HG03135 (cell line): ENCODE data around the gene SH3GL1.
"Not testable (repeated sequence)": the region's sequence is repeated elsewhere in the genome, so short reads cannot be mapped to it uniquely, and the experiment has no call there.

Source experiments
- ATAC-seq: cut with Tn5 transposase; IDR thresholded peaks from one replicate; pipeline ENCODE4 v1.9.1; 2021; ENCODE audit warnings: mild to moderate bottlenecking, moderate library complexity; ENCODE audit not compliant: unreplicated experiment

The SH3GL1 gene

DNA sequence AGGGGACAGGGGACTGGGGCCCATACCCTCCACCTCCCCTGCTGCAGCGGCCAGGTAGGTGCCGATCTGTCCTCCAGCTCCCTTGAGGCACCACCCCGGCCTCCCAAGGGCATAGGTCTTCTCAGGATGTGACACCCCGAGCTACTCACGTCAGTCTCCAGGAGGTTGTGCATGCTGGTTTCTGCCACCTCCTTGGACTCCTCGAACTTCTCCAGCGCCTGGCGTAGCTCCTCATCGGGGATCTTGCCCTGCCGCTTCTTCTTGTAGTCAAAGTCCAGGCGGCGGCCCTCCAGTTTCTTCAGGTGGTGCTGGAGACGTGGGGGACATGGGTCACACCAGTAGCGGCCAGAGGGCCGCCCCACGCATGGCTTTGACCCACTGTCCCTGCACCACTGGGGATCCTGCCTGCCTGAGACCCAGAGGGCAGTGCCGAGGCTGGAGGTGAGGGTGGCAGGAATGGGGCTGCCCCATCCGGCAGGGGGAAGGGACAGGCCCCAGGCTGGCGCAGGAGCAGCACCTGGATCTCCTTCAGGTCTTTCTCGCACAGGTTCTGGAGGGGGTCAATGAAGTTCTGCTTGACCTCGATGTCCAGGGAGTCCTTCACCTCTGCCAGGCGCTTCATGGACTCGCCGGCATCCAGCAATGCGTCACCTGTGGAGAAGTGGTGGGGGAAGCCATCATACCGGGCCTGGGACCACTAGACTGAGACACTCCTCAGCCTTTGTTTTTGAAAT is 36.6 kb downstream of the SH3GL1 start:
- ATAC-seq = no peak

DNA sequence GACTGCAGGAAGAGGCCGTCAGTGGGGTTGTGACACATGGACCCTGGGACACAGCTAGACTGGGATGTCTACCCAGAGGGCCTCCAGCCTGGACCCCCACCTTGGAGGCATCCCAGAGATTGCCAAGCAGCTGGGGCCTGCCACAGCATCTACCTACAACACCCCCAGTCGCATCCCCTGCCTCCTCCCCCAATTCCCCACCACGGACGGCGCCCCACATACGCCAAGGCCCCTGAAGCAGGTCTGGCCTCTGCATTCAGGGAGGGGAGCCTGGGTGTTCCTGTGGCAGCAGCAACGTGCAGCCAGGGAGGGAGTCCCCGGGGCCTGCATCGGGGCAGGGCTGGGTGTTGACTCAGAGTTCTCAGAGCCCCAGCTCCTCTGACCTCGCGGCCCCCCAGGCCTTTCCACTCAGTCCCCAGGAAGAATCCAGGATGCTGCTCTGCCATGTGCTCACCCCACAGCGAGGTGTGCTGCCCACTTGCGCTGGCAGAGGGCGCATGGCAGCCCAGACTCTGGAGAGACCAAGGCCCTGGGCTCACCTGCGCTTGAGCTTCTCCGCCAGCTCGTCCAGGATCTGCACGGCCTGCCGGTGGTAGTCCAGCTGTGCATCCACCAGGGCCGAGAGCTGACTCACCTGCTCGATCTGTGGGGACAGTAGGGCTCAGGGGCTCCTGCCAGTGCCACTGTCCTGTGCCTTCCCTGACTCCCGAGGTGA is 37.4 kb downstream of the SH3GL1 start:
- no peak for ATAC-seq

DNA sequence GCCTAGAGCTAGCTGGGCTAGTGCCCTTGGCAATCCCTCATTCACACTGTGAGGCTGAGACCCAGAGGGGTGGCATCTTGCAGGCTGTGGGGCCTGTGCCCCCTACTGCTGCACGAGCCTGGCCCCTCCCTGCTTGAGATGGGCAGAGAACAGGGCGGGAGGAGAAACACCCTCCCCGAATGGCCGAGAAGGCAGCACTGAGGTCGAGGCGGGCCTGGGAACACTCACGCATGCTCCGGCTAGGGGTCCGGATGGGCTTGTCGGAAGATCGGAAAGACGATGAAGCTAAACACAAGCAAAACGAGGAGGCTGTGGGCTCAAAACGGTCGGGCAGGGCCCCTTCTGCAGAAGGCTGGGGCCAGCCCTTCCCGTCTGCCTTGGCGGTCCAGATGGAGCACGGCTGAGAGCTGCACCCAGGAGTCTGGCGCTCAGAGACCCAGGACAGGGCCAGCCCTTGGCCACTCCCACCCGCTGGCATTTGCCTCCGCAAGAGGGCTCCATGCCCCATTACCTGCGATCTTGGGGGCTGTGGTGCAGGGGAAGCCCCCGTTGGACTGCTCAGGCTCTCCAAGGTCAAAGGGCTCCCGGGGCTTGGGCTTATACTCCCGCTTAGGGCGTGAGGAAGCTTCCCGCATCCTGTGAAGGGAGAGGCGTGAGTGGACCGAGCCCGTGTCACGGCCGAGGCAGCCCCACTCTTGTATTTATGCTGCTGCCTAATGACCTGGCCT is 38.1 kb downstream of the SH3GL1 start:
- ATAC-seq = no peak

DNA sequence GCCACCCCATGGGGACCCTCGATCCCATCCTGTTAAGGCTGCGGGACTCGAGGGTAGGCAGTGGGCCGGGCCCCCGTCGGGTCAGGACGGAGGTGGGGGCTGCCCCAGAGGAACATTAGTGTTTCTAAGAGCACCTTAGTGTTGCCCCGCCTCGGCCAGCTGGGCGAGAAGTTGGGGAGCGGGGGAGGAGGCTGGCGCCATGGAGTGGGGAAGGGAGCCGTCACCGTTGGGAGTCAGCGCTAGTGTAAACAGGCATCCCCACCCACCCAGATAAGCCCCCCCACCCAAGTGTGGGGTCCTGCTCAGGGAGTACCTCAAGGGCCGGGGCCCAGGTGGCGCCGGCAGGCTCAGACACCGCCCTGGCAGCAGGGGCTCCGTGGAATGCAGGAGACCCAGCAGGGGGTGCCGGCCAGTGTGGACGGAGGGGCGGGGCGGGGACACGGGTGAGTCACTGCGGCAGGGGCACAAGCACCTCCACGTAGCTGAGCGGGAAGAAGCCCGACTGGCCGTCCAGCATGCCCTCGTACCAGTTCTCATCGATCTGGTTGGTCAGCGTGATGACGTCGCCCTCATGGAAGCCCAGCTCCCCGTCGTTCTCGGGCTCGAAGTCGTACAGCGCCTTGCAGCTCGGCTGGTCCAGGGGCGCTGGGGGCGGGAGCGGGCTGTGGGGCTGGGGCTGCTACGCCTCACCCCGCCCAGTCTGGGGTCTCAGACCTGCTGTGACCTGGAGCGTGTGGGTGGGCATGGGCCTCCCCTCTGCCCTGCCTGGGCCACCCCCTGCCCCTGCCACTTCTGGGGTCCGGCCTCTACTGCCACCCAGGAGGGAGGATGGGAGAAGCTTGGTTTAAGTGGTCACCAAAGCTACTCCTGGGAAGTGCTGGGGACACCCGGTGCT is 38.9 kb downstream of the SH3GL1 start:
- ATAC-seq = no peak

DNA sequence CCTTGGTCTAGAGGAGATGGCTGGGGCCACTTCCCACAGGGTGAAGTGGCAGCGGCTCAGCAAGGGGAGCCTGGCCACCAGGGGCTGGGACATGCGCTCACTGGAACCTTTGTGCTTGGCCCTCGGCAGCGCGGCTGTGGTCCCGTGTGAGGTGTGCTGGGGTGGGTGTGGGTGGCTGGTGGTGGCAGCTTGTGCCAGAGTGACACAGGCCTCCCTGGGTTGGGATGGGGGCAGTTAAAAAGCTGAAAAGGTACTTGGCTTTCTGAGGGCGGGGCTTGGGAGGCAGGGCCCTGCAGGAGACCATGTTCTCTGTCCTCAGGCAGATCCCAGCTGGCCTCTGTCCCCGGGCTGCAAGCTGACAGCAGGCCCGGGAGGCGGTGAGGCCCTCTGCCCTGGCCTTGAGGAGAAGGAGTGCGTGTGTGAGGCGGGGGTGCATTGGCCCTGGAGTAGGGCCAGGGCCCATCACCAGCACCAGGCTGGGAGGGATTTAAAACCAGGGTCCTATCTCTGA is 39.7 kb downstream of the SH3GL1 start:
- ATAC-seq = no peak

DNA sequence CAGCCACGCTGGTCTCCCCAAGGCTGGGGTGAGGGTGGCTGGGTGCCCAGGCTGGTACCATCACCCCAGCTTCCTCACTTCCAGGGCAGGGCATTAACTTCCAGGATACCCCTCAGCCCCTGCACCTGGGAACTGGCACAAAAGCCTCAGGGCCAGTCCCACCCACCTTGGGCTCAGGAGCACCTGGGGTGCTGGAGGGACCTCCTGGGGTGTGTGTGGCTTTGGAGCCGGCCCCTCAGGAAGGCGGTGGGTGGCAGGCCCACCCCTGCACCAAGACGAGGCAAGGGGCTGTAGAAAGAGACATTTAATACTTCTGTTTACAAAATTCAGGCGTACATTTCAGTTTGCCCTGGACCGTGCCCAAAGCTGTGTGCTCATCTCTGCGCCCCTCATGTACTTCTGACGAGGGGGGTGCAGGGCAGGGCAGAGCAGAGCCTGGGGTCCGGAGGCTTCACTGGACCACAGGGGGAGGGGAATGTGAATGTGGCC is 40.2 kb downstream of the SH3GL1 start:
- ATAC-seq = no peak

DNA sequence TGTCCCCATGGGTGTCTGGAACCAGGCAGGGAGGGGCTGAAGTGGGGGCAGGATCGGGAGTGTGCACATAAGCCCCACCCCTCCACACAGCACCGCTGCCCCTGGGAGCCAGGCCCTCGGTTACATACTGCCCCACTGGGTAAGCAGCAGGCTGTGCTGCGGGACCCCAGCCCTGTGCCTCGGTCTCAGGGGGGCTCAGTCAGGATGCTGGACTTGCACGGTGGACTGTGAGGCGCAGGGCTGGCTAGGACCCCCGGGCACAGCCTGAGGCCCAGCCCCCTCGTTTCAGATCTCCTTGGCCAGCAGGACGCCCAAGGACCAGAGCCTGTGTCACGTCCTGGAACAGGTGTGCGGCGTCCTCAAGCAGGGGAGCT is 40.7 kb downstream of the SH3GL1 start:
- ATAC-seq = no peak

DNA sequence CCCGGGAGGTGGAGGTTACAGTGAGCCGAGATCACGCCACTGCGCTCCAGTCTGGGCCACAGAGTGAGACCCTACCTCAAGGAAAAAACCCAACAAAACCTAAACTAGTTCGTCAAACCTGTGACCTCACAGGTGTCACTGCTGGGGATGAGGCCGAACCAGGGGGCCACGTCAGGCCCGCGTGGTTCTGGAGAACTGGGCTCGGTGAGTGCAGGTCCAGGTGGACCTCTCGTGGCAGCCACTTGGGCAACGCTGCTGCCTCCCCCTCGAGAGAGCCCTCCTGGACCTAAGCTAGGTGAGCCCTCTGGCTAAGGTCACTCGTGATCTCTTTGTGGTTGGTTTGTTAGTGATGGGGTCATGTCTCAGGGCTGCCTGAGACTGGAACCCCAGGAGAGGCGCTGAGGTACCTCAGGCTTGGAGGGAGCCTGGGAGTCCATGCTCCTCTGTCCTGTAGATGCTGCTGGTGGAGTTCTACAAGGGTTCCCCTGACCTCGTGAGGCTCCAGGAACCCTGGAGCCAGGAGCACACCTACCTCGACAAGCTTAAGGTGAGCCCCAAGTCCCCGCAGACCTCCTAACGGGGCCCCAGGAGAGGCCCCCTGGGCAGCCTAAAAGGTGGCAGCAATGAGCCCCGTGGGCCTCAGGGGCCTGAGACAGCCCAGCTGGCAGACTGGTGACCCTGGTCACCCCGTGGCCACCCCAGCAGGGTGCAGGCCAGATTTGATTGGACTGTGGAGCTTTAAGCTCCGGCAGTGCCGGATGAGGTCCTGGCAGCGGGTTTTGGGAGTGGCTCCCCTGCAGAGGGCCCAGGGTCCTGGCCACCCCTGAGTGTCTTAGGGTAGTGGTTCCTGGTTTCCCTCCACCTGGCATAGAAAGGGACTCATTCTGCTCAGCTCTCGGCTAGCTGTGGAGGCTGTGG is 41.4 kb downstream of the SH3GL1 start:
- ATAC-seq = no peak

DNA sequence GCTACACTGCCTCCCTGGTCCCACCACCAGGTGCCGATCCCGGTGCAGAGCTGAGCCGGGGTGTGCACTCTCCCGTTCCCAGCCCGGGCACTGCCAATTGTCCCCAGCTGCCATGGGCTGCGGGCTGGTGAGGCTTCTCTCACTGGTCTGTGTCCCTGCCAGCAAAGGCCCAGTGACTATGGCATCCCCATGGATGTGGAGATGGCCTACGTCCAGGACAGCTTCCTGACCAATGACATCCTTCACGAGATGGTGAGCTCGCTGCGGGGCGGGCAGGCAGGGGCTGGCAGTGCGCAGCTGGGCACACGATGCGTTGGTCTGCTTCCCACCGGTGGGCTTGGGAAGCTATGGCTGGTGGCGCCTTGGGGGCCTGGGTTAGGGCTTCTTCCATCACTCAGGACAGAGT is 42.4 kb downstream of the SH3GL1 start:
- ATAC-seq = no peak

DNA sequence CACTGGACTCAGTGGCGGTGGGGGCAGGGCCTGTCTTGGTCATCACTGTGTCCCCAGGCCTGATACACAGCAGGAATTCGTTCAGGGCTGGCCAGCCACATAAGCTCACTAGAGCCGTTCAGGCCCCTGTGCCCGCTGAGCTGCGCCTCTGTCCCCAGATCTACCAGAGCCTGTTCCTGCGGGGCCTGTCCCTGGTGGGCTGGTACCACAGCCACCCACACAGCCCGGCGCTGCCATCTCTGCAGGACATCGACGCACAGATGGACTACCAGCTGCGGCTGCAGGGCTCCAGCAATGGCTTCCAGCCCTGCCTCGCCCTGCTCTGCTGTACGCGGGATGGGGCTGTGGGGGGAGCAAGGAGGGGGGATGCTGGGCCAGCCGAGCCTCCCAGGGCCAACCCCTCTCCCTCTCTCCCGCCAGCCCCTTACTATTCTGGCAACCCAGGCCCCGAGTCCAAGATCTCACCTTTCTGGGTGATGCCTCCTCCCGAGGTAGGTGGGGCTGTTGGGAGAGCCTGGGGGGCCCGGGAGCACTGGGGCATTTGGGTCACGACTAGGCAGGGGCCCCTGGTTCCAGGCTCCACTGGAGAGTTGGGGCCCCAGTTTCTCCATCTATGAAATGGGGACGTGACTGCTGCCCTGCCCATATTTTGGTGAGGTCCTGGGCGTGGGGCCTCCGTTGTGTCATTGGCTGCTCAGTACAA is 43.1 kb downstream of the SH3GL1 start:
- no peak for ATAC-seq

DNA sequence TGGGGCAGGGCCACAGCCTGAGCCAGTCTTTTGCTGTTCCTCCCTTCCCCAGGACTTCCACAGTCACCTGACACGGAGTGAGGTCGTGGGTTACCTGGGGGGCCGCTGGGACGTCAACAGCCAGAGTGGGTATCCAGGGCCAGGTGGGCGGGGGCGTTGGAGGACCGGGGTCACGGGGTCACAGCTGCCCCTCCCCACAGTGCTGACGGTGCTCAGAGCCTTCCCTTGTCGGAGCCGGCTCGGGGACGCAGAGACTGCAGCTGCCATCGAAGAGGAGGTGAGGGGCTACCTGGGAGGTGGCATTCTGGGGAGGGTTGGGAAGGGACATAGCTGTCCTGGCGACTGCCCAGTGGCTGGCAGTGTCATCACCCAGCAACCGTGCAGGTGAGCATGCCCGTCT is 45.5 kb downstream of the SH3GL1 start:
- ATAC-seq = no peak

DNA sequence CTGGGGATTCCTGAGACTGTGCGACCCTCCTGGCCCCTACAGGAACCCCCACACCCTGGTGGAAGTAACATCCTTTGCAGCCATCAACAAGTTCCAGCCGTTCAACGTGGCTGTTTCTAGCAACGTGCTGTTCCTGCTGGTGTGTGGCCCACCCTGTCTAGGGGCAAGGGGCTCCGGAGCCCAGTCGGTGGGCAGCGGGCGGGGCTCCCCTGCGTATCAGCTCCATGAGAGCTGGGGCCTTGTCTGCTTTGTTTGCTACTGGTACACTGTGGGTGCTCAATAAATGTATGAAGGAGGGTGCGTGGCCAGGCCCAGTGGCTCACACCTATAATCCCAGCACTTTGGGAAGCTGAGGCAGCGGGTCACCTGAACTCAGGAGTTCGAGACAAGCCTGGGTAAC is 46.1 kb downstream of the SH3GL1 start:
- no peak for ATAC-seq

DNA sequence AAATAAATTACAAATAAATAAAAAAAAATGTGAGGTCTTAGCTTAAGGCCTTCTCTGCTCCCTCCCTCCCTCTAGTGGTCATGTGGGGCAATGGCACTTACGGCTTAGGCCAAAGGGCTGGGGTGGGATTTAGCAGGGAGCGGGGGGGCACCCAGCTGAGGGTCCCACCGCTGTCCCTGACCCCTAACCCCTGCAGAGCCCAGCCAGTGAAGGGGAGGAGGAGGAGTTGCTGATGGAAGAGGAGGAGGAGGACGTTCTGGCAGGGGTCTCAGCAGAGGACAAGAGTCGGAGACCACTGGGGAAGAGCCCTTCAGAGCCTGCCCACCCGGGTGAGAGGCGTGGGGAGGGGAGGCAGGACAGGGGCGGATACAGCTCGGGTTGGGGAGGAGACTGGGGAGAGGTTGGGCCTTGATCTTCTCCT is 47.6 kb downstream of the SH3GL1 start:
- no peak for ATAC-seq

DNA sequence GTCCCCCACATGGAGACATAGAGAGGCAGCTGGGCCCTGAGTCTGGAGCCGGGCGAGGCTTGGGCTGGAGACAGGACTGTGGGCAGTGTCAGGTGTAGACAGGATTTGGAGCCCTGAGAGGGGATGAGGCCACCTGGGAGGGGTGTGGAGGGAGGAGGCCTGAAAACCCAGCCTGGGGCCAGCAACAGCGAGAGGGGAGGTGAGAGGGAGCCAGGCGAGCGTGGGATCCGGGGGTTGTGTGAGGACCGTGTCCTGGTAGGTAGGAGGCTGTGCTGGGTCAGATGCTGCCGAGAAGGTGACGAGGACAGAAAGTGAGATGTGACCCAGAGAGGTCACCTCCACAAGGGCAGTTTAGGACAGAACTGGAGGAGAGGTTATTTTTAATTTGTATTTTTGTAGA is 49.6 kb downstream of the SH3GL1 start:
- no peak for ATAC-seq

DNA sequence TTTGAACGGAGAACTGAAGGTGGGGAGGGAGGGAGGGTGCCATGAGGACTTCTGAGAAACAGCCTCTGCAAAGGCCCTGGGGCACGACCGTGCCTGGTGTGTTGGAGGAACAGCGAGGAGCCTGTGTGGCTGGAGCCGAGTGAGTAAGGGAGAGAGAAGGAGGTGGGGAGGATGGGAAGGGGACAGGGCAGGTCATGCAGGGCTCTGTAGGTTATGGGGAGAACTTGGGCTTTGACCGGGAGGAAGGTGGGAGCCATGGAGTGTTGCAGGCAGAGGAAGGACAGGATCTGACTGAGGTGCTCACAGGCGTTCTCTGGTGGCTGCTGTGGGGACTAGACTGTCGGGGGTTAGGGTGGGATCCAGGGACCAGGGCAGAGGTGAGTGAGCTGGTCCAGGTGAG is 50.2 kb downstream of the SH3GL1 start:
- no peak for ATAC-seq

DNA sequence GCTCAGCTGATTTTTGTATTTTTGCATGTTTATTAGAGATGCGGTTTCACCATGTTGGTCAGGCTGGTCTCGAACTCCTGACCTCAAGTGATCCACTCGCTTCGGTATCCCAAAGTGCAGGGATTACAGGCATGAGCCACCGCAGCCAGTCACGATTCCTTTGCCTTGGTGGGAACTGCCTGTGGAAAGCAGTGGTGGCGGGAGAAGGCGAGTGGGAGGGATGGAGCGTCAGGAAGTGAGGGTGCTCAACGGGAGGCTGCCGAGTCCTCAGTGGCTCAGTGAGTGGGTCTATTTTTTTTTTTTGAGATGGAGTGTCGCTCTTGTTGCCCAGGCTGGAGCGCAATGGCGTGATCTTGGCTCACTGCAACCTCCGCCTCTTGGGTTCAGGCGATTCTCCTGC is 51.1 kb downstream of the SH3GL1 start:
- not testable (repeated sequence) for ATAC-seq

DNA sequence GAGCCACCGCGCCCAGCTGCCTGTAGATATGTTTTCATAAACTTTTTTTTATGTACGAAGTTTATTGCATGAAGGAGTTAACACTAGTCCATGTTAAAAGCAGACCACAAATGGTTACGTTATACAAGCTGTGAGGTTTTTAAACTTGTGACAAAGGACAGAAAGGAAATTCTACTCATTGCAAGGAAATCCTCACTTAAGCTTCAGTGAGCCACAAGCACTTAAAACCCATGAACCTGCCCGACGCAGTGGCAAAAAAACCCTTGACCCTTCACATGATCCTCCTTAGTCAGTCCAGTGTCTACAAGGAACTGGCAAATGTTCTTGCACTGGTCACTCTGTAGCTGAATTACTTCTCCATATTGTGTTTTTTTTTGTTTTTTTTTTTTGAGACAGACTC is 52.8 kb downstream of the SH3GL1 start:
- no peak for ATAC-seq

DNA sequence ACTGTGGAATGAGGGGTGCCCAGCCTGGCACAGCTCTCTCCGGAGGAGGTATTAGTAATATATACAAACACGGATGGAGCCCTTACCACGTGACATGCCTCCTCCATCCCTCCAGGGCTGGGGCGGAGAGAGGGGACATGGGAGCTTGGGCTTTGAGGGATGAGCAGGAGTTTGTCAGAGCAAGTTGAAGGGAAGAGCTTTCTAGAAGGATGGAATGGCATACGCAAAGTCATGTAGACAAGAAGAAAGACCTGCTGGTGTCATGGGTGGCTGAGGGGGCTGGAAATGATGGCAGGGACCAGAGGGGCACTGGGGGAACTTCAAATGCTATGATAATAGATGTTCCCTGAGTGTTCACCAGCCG is 54.3 kb downstream of the SH3GL1 start:
- no peak for ATAC-seq
